ENCODE measurements around the gene MORN1.

DNA sequence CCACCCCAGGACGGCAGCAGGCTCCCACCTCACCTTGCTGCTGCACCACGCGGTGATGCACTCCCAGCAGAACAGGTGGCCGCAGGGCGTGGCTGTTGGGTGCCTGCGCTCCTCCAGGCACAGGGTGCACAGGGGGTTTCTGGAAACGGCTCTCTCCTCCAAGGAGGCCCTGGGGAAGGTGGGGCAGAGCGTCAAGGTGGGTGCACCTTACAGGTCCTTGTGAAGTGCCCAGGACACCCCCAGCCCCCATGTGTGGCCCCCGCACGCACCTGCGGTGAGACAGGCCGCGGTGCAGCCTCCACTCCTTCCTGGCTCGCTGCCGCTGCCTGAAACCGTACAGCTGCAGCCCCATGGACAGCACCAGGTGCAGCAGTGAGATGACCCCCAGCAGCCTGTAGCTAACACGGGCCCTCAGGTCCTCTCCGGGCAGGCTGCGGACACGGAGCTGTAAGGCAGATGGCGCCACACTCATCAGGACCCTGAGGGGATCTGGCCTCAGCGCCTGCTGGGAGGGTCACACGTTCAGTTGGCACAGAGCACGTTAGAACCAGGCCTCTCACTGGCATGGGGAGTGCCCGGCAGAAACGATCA lies 15.2 kb upstream of the MORN1 start:
- TF ChIP-seq, protein P1, sequence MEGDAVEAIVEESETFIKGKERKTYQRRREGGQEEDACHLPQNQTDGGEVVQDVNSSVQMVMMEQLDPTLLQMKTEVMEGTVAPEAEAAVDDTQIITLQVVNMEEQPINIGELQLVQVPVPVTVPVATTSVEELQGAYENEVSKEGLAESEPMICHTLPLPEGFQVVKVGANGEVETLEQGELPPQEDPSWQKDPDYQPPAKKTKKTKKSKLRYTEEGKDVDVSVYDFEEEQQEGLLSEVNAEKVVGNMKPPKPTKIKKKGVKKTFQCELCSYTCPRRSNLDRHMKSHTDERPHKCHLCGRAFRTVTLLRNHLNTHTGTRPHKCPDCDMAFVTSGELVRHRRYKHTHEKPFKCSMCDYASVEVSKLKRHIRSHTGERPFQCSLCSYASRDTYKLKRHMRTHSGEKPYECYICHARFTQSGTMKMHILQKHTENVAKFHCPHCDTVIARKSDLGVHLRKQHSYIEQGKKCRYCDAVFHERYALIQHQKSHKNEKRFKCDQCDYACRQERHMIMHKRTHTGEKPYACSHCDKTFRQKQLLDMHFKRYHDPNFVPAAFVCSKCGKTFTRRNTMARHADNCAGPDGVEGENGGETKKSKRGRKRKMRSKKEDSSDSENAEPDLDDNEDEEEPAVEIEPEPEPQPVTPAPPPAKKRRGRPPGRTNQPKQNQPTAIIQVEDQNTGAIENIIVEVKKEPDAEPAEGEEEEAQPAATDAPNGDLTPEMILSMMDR (conservative IDR thresholded peaks at IDR 0.05; ENCODE audit: low read length): no peak; the same call in 1 of the 2 replicates
- no peak for TF ChIP-seq EZH2phosphoT487 (IDR thresholded peaks at IDR 0.05; ENCODE audit: borderline replicate concordance)
